HS-5 (cell line): ENCODE results near the gene HOXC9.

ENCODE experiments used
- DNase-seq: peaks from one replicate; pipeline ENCODE4 v3.0.0-alpha.2; 2012; ENCODE audit warnings: low read depth

Gene HOXC9

DNA sequence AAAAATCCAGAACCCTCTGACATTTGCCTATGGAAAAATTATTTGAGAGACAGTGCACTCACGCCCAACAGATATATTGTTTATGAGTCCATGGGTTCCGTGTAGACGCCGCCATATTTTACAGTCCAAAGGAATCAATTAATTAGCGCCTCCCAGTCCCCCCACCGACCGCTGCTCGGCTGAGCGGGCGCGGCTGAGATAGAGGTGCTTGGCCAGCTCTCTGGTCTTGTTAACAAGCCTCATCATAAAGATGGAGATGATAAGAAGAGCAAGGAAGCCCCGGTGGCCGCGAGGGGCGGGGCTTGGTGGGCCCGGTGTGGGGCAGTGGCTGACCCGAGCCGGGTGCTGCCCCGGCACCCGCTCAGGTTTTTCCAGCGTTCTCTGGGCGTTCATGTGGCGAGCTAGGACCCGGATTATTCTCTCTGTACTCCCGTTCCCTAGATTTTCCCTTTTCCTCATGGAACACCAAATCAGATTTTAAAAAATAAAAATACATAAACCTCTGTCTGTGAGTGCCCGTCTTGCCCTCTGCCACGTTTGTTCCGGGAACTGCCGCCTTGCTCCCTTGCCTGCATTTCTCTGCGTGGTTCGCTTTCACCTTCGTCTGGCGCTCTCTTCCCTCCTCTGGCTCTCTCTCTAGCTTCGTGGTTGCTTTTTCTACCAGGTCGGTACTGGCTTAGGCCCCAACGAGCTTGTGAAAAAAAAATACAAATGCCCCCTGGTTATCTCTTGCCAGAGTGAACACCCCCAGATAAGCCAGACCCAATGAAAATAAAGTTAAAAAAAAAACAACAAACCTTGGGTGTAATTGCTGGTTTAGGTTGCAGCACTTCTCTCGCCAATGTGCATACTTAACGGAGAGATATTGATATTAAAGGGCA lies 36.3 kb upstream of the HOXC9 start:
- DNase-seq = no peak

DNA sequence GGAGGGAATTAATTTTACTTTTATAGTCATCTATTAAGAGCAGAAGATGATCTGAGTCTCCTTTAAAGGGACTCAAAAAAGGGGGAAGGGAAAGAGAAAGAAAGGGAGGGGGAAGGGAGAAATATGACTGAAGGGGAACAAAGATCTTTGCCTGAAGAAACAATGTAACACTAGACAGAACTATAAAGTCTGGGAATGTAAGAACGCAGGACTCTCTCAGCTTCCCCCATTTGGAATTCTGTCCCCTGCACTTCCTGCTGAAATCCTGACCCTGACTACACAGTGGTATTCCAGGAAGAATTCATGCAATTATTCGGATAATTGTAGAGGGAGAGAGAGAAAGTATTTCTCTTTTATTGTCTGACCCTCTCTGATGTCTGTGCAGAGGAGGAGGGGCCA lies 35.6 kb upstream of the HOXC9 start:
- DNase-seq = no peak

- DNase-seq = no peak
Measured at GRCh38 chr12:53965281-53966084, 34.5 kb upstream of the HOXC9 start.

GRCh38 chr12:53966085-53966384 lies 33.9 kb upstream of the HOXC9 start:
- DNase-seq = no peak

GRCh38 chr12:53966385-53967133 lies 33.4 kb upstream of the HOXC9 start:
- no peak for DNase-seq

DNA sequence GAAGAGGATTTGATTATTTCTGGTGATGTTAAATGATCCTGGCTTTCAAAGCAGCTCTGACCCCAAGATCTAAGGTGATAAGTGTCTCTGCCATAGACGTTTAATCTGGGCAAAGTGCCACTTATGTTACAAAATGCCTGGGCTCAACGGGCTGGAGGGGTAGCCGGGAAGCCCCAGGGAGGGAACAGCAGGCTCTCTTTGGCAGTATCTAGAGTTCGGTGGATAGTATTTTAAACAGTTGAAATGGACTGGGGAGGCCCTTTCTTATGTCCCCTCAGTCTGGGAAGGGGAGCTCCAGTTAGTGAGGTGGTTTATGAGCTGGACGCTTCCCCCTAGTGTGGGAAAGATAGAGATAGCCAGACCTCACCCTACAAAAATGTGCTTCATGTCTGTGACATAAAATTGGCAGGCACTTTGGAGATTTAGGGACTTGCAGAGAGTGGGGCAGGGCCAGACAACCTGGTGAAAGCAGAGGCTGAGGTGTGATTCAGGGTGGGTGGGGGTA lies 32.5 kb upstream of the HOXC9 start:
- no peak for DNase-seq

DNA sequence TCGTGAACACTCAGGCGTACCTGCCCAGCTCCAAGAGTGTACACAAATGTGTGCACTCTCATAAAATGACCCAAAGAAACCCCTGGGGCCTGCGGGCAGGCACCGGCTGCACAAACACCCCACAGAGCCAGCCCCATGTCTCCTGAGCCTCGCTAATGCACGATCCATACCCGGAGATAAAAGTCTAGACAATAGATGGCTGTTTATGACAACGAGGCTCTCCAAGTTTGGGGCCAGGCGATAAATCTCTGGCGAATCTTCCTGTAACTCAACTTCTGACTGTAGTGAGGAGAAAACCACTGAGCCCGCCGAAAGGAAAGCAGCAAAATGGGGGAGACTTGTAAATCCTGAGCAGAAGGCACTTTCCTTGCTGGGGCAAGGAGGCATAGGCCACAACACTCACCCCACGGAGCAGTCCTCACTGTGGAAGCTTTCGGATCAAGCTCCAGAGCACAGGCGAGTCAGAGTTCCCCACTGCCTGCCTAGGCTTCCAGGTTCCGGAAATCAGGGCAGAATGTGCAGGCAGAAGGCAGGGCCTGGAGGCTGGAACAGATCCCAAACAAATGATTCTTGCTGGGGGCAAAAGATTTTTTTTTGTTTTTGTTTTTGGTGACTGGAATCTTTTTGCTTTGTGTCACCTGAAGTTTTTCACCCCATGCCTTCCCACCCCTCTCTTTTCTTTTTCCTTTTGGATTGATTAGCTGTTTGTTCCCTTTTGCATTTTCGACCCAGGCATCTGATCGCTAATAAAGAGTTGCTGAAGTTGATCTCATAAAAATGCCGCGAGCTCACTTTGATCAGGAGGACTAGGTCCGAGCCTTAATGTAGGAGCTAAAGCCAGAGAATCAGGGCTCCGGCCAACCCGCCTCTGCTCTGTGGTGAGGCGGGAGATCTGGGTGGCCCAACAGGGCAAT lies 31.5 kb upstream of the HOXC9 start:
- no peak for DNase-seq

DNA sequence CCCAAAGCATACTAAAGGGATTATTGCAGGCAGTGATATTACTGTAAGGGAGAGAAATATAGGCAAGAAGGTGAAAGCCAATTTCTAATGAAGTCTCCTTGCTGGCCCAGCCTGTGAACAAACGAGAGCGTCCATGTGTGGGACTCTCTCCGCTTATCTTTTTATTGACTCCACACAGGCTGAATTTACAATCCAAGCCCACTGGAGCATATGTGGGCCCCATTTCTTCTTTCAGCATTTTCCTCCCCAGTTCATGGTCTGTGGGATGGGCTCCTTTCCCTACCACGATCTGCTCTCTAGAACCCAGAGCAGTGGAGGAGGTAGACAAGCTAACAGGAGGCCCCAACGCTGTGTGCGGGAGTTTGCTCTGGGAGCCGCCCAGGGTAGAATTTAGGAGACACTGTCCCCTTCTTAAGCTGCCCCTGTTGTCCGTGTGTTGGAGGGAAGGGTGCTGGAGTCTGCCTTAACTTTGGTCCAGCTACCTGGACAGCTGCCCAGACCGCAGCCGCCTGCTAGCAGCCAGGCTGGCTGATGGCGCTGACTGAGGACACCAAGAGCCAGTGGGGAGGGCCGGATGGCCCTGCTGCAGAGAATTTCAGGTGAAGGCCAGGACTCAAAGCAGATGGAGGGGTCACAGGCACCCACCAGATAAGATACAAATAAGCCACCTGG lies 30.2 kb upstream of the HOXC9 start:
- no peak for DNase-seq

- DNase-seq = no peak
Measured at GRCh38 chr12:53970451-53970850, 29.5 kb upstream of the HOXC9 start.

- no peak for DNase-seq
Measured at GRCh38 chr12:53971129-53971528, 28.8 kb upstream of the HOXC9 start.

GRCh38 chr12:53971686-53972085 lies 28.3 kb upstream of the HOXC9 start:
- no peak for DNase-seq

DNA sequence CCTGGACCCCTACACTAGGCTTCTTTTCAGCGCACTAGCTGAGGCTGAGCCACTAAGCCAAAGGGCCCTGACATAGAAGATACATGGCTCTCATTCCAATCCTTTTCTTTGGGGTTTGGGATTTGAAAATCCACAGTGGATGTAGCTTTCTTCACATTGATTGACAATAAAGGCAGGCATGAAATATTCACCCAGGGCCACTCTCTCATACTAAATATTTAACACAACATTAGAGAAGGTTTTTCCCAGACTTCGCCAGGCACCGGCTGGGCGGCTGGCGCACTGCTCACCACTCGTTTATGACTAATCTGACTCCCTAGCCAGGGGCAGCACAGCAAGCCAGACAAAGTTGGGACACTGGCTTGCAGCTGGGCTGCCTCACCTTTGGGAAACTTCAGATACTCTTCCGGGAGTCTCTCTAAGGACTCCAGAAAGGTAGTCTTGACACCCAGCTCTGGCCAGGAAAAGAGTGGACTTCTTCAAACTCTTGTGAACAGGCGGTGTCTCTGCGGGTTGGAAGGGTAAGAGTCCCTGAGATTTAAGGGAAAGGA lies 27.7 kb upstream of the HOXC9 start:
- no peak for DNase-seq

DNA sequence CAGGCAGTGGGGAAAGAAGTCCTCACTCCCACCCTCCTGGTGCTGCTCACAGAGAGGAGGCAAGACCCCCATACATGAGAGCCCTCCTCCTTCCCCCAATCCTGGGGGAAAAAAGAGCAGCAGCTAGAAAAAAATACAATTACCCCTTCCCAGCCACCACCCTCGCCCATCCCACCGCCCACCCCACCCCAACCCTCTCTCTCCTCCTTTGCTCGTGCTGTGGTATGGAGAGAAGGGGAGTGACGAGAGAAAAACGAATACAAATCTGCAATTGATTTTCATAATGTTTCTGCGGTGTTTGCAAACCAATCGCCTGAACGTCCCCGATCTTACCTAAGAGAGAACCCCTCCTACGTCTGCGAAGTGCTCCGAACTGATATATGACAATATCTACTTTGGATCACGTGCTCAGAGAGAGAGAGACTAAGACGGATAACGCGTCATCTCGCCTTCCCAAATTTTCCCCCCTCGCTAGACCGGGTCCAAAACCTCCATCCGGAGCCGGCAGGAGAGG lies 27.2 kb upstream of the HOXC9 start, which contains the start of gene HOXC11:
HOXC11 (plus strand) TSS at position 405 of the 514 bp plus-strand sequence. CDS start 116 bp downstream, outside the sequence.
- DNase-seq = no peak

GRCh38 chr12:53973236-53974042 lies 26.5 kb upstream of the HOXC9 start:
- DNase-seq = no peak

- no peak for DNase-seq
Measured at GRCh38 chr12:53974084-53975063, 25.6 kb upstream of the HOXC9 start, which contains the start of gene HOTAIR. TSS of gene HOTAIR (minus strand) at chr12:53974954.

- no peak for DNase-seq
Measured at GRCh38 chr12:53975064-53975471, 24.9 kb upstream of the HOXC9 start.

DNA sequence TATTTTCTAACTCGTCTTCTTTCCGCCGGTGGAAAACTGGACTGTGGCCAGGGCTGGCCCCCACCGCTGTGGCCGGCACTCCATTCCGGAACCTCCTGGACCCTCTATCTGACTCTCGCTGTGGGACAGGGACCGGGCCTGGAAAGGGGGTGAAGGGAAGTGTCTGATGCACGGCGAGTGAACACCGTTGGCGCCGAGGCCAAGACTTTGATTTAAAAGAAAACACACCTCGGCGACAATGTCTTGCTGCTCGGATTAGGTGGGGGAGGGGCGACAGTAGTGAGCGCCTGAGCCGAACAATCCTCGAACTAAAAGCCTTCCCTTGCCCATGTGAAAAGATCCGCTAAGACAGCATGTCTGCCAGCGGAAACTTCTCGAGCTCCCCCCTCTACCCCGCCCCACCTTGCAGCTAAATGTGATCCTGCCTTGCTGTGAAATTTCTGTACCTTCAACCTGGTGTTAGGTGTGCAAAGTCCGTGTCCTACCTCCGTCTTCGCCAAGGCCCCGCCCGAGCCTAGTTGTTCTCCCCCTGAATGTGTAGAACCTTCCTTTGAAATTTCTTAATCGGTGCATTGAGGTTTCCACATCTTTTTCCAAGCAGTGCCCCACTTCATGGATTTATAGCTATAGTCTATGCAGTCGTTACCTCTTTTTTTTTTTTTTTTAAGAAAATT lies 24.3 kb upstream of the HOXC9 start:
- DNase-seq = no peak
